Esophagus muscularis mucosa (tissue), 3 donors: Measurements from ENCODE around the gene MYO16.

ENCODE experiments used
- CTCF ChIP-seq, 3 experiments: fragments of 200-600 bp in 2 of 3; fragments of 450-650 bp in 1 of 3; sonication (generic) in 2 of 3; IDR thresholded peaks; one replicate each; pipeline ENCODE4 v1.5.1; 2017 to 2019; ENCODE audit warnings: antibody characterized with exemption in 3 of 3, mild to moderate bottlenecking in 2 of 3, moderate library complexity in 1 of 3
- POLR2A ChIP-seq: fragments of 450-650 bp; IDR thresholded peaks from one replicate; pipeline ENCODE4 v1.6.1; 2017; ENCODE audit warnings: antibody characterized with exemption, moderate library complexity, mild to moderate bottlenecking, low read depth
- POLR2AphosphoS5 ChIP-seq, 2 donors: sonication (generic); formaldehyde crosslinking; IDR thresholded peaks; one replicate each; pipeline ENCODE4 v1.6.1; 2017; ENCODE audit warnings: antibody characterized with exemption in 2 of 2

- no peak for TF ChIP-seq CTCF (IDR thresholded peaks at IDR 0.05)
- no peak for TF ChIP-seq POLR2A
- TF ChIP-seq POLR2AphosphoS5 (IDR thresholded peaks at IDR 0.05) = no peak
These were observed 515.5 kb downstream of the MYO16 start for GRCh38 chr13:109144693-109145437.
